Hematopoietic multipotent progenitor cell treated with erythropoietin and hydrocortisone succinate and interleukin-3 and kit ligand, for 6 days (in vitro differentiated cells): ENCODE measurements around the gene ATF4.

Source experiments
- DNase-seq: peaks from one replicate; pipeline ENCODE4 v3.0.0-alpha.2; 2015

Gene ATF4

GRCh38 chr22:39520226-39521105 is at the start of gene ATF4:
TSS of gene ATF4 (plus strand) at chr22:39520562. CDS start at chr22:39521446, 884 bp downstream.
- DNase-seq = peak; percentile 93

GRCh38 chr22:39471381-39472141 is 48.8 kb upstream of the ATF4 start:
- peak; percentile 77 for DNase-seq

GRCh38 chr22:39472570-39473556 is 47.5 kb upstream of the ATF4 start:
- DNase-seq = peak; percentile 96

- DNase-seq = no peak
Observed at GRCh38 chr22:39473851-39474250, 46.5 kb upstream of the ATF4 start.

GRCh38 chr22:39474351-39475111 is 45.8 kb upstream of the ATF4 start:
- no peak for DNase-seq

- no peak for DNase-seq
Observed at GRCh38 chr22:39475337-39475736, 45.0 kb upstream of the ATF4 start.

GRCh38 chr22:39475902-39476301 is 44.5 kb upstream of the ATF4 start:
- DNase-seq = no peak

GRCh38 chr22:39476664-39477063 is 43.7 kb upstream of the ATF4 start:
- no peak for DNase-seq

- no peak for DNase-seq
Observed at GRCh38 chr22:39477542-39477941, 42.8 kb upstream of the ATF4 start.

GRCh38 chr22:39478441-39478850 is 41.9 kb upstream of the ATF4 start:
- DNase-seq = no peak

GRCh38 chr22:39479254-39479653 is 41.1 kb upstream of the ATF4 start:
- no peak for DNase-seq

GRCh38 chr22:39480557-39480956 is 39.8 kb upstream of the ATF4 start:
- DNase-seq = peak; percentile 66

- no peak for DNase-seq
Observed at GRCh38 chr22:39481054-39481453, 39.3 kb upstream of the ATF4 start.

GRCh38 chr22:39481595-39481994 is 38.8 kb upstream of the ATF4 start:
- DNase-seq = no peak

- DNase-seq = no peak
Observed at GRCh38 chr22:39482768-39483167, 37.6 kb upstream of the ATF4 start.

- no peak for DNase-seq
Observed at GRCh38 chr22:39486951-39487825, 33.2 kb upstream of the ATF4 start.

GRCh38 chr22:39487826-39488520 is 32.4 kb upstream of the ATF4 start:
- DNase-seq = no peak

- DNase-seq = peak; percentile 58
Observed at GRCh38 chr22:39488563-39489083, 31.7 kb upstream of the ATF4 start.

- no peak for DNase-seq
Observed at GRCh38 chr22:39489094-39490068, 31.0 kb upstream of the ATF4 start.
